GM13976 (cell line): Measurements from ENCODE around the gene KCNA5.
A peak's percentile ranks its signal among the peaks of the same experiment; 100 is the strongest.

ENCODE experiments used
- DNase-seq: peaks from one replicate; pipeline ENCODE4 v3.0.0; 2012; ENCODE audit warnings: low spot score
- in situ Hi-C: fragments of 300-500 bp; cut with MboI; formaldehyde crosslinking; loops from one replicate; pipeline ENCODE4 v1.12.0; 2022; ENCODE audit warnings: low sequenced_read_pairs, mixed read lengths, inconsistent platforms; ENCODE audit not compliant: unreplicated experiment
- TF ChIP-seq, protein P1 (sequence below): IDR thresholded peaks from 2 replicates; pipeline ENCODE4 v1.5.1; 2012; ENCODE audit warnings: borderline replicate concordance, mild to moderate bottlenecking; ENCODE audit not compliant: insufficient read depth; ENCODE audit errors: extremely low read depth, missing control alignments, control extremely low read depth

The KCNA5 gene

DNA sequence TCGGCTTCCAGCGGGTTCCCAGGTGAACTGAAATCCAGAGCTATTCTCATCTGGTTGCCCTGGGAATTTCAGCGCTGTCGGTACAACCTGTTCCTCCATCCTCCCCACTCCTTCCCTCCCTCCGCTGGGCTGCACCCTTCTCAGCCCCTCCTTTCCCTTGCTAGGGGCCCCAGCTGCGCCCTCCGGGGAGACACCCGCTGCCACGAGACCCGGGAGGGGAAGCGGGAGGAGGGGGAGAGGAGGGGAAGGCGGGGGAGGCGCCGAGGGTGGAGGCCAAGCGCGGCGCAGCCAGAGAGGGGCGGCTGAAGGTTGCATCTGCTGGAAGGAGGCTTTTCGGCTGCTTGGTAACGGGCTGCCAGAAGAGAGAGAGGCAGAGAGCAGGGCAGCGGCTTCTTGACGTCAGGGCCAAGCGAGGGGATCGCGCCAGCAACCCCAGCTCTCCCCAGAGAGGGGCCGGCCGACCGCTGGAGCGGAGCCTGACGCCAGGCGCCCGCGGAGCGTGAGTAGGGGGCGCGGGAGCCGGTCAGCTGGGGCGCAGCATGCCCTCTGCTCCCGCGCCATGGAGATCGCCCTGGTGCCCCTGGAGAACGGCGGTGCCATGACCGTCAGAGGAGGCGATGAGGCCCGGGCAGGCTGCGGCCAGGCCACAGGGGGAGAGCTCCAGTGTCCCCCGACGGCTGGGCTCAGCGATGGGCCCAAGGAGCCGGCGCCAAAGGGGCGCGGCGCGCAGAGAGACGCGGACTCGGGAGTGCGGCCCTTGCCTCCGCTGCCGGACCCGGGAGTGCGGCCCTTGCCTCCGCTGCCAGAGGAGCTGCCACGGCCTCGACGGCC lies at the start of gene KCNA5:
Gene KCNA5 (plus strand): TSS at position 291 of the 831 bp plus-strand sequence. CDS start 269 bp downstream, at position 560.
- peak; percentile 45 for DNase-seq
- in situ Hi-C loops: no loop called here
- TF ChIP-seq, protein P1, sequence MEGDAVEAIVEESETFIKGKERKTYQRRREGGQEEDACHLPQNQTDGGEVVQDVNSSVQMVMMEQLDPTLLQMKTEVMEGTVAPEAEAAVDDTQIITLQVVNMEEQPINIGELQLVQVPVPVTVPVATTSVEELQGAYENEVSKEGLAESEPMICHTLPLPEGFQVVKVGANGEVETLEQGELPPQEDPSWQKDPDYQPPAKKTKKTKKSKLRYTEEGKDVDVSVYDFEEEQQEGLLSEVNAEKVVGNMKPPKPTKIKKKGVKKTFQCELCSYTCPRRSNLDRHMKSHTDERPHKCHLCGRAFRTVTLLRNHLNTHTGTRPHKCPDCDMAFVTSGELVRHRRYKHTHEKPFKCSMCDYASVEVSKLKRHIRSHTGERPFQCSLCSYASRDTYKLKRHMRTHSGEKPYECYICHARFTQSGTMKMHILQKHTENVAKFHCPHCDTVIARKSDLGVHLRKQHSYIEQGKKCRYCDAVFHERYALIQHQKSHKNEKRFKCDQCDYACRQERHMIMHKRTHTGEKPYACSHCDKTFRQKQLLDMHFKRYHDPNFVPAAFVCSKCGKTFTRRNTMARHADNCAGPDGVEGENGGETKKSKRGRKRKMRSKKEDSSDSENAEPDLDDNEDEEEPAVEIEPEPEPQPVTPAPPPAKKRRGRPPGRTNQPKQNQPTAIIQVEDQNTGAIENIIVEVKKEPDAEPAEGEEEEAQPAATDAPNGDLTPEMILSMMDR: no peak

DNA sequence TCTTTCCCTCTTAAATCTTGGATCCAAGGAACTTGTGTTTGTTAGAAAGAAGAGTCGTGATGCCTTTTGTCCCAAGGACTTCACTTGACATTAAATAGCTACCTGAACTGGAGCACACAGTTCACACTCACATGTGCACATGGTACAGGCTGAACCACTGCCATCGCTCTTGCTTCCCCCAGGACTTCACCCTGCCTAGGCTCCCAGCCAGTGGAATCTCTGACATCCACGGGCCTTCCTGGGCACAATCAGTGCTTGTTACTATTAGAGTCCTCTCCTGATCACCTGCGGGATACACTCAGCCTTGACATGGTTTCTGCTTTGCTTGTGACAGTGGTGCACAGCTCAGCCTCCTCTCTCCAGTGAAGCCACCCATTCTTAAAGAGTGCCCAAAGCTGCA lies 49.1 kb upstream of the KCNA5 start:
- TF ChIP-seq, protein P1: no peak
- no peak for DNase-seq
- in situ Hi-C loops: no loop called here

DNA sequence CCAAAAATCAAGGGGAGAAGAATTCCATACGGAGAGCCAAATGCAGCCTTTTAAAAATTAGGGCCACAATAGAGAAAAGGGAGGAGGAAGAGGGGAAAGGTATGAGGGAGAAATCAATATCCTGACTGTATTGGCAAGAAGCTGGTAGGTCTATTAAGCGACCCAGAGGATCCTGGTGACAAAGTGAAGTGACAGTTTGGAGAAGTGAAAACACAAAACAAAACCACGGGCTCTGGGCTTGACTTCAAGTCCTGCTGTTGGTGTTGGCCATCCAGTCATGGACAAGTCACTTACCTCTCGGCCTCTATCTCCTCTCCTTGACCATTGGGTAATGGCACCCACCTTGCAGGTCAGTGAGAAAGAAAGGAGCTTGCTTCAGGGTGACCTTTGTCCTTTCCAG lies 47.0 kb upstream of the KCNA5 start:
- TF ChIP-seq, protein P1: no peak
- DNase-seq: no peak
- in situ Hi-C loops: no loop called here

DNA sequence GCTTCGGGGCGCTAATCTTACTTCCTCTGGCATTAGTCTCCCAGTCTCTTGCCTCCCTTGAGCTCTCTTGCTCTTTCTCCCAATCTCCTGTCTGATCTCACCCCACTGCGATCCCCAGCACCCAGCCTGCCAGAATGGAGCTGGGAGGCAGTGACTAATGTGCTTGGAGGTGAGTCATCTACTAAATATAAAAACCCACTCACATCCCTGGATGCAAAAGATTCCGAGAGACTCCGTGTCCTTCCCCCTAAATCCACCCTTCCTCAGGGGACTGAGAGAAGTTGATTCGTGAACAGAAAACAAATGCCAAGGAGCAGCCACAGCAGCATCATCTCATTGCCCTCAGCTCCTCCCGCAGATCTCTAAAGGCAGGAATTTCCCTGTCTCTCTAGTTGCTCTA lies 45.7 kb upstream of the KCNA5 start:
- in situ Hi-C loops: no loop called here
- no peak for DNase-seq
- TF ChIP-seq, protein P1: no peak

DNA sequence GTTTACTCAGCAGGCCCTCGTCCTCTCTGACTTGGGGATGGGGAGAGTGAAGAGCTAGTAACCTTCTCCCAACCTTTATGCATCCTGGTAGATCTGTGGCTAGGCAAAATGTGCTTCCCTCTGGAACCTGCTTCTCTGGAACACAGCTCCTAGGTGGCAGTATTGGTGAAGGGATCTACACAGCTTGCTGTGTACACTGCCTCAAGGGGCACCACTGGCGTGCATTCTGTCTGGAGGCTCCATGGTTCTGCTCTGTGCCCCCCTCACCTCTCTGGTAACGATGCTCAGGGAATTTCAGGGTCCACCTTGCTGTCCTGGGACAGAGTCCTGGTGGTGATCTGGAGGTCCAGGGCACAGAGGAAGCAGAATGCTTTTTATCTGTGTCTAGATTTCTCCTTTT lies 43.5 kb upstream of the KCNA5 start:
- no peak for DNase-seq

DNA sequence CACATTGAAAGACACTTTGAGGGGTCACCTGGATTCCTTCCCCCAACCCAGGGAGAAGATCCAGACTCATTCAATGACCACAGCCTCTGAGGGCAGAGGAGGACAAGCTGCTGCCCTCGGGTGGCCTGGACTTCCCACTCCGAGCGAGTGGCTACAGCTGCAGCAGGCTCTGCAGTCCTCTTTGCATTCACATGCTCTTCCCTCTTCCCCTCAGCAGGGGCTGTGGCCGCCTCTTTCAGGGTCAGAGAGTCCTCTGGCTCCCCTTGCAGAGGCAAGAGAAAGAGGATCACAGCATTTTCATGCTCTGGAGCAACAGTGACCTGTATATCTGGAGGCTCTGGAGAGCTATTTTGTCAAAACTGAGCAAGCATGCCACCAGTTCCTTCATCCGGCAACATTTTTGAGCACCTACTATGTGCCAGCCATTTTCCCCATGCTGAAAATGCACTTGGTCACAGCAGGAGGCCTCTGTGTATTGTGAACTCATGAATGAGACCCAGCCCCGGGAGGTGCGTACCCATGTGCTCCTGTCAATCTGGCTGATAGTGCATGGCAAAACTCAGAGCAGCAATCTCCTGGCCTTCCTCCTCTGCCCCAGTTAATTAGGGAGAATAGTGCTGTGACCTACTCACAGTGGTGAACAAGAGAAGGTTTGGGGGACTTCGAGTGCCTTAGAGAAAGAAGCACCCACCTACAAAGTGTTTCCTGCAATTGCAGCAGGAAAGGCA lies 42.9 kb upstream of the KCNA5 start:
- TF ChIP-seq, protein P1: no peak
- in situ Hi-C loops: no loop called here

More for the DNA sequence above, 43.5 kb upstream of the KCNA5 start:
- in situ Hi-C loops: no loop called here
- TF ChIP-seq, protein P1: no peak

More for the DNA sequence above, 42.9 kb upstream of the KCNA5 start:
- no peak for DNase-seq
